GM19328 (cell line): ENCODE data around the gene CFAP157.

Source experiments
- ATAC-seq: cut with Tn5 transposase; IDR thresholded peaks from one replicate; pipeline ENCODE4 v1.9.1; 2021; ENCODE audit warnings: mild to moderate bottlenecking, moderate library complexity; ENCODE audit not compliant: unreplicated experiment

CFAP157 gene

DNA sequence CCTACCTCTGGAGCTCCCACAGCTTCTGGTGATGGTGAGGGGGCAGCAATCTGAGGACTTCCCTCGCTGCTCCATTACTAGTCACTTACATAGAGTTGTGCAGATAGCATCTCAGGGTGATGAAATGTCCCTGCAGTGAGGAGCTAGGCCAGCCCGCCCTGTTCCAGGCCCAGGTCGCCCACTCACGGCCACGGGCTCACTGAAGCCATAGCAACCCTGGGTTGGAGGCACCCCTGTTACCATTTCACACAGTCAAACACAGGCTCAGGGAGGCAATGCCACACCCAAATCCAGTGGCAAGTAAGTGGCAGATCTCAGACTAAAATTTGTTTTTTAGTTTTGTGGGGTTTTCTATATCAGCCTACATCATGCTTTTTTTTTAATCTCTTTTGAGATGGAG lies 52.1 kb downstream of the CFAP157 start:
- no peak for ATAC-seq

- ATAC-seq = no peak
These were observed 54.3 kb downstream of the CFAP157 start for GRCh38 chr9:127761061-127761460.

GRCh38 chr9:127761491-127761956 lies 54.7 kb downstream of the CFAP157 start:
- ATAC-seq = no peak

- no peak for ATAC-seq
These were observed 55.4 kb downstream of the CFAP157 start for GRCh38 chr9:127762111-127762676.

DNA sequence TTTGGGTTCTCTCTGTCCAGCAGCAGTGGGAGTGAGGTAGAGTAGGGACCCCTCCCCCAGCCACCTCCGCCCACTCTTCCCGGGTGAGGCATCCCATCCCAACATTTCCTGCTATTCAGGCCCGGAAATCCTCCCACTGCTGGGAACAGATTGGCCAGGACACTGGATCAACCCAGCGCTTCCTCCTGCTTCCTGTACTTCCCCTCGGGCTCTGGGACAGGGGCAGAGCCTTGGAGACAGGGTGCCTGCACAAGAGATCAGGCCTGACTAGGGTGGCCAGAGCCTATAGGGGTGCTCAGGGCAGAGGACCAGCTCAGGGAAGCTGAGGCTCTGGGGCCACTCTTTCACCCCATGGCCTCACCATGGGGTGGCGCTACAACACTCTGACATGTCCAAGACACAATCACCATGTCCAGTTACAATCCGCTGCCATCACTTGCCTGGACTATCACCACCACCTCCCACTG lies 57.2 kb downstream of the CFAP157 start:
- no peak for ATAC-seq

- ATAC-seq = no peak
These were observed 58.6 kb downstream of the CFAP157 start for GRCh38 chr9:127765418-127765817.
